Astrocyte of the cerebellum (primary cell): ENCODE results near the gene CCDC69.
"Not testable (repeated sequence)": the region's sequence is repeated elsewhere in the genome, so short reads cannot be mapped to it uniquely, and the experiment has no call there.

Experiments
- DNase-seq: peaks from one replicate; pipeline ENCODE4 v3.0.0-alpha.2; 2011; ENCODE audit warnings: low read depth
- H3K4me3 ChIP-seq: 2 replicates; pipeline ENCODE4 v1.5.1; 2011; ENCODE audit warnings: mild to moderate bottlenecking, low read depth, low read length, moderate library complexity
- in situ Hi-C: cut with HindIII; loops from 2 replicates; pipeline ENCODE4 v1.10.0; 2017; ENCODE audit warnings: low sequenced_read_pairs
- TF ChIP-seq, protein P1 (sequence below): IDR thresholded peaks from 2 replicates; pipeline ENCODE4 v1.5.1; 2012; ENCODE audit warnings: low read length, low read depth, moderate library complexity, mild to moderate bottlenecking; ENCODE audit errors: missing control alignments

The CCDC69 gene

DNA sequence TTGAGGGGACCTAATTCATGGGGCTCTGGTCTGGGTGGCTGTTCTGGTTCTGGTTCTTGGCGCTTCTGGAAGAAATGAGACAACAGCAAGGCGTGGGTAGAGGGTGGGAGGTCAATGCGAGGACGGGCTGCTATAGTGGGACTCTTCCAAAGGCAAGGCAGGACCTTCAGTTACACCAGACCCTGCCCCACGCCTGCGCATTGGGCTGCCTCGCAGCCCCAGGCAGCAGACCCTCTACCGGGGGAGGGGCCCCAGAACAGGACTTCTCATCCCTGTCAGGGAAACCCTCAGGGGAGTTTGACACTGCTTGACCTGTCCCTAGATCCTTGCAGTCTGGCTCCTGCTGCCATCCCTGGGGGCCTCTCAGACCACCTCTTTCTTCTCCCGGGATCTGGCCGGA lies 18.5 kb downstream of the CCDC69 start:
- no peak for DNase-seq
- TF ChIP-seq, protein P1, sequence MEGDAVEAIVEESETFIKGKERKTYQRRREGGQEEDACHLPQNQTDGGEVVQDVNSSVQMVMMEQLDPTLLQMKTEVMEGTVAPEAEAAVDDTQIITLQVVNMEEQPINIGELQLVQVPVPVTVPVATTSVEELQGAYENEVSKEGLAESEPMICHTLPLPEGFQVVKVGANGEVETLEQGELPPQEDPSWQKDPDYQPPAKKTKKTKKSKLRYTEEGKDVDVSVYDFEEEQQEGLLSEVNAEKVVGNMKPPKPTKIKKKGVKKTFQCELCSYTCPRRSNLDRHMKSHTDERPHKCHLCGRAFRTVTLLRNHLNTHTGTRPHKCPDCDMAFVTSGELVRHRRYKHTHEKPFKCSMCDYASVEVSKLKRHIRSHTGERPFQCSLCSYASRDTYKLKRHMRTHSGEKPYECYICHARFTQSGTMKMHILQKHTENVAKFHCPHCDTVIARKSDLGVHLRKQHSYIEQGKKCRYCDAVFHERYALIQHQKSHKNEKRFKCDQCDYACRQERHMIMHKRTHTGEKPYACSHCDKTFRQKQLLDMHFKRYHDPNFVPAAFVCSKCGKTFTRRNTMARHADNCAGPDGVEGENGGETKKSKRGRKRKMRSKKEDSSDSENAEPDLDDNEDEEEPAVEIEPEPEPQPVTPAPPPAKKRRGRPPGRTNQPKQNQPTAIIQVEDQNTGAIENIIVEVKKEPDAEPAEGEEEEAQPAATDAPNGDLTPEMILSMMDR, result no peak
- in situ Hi-C loops, result no loop called here
- no peak overlapping the region for H3K4me3 ChIP-seq

GRCh38 chr5:151204051-151204450 lies 19.8 kb downstream of the CCDC69 start:
- DNase-seq, result no peak
- in situ Hi-C loops, result no loop called here
- TF ChIP-seq, protein P1, result no peak
- H3K4me3 ChIP-seq, result no peak overlapping the region

- TF ChIP-seq, protein P1, result no peak
- no peak overlapping the region for H3K4me3 ChIP-seq
- no peak for DNase-seq
- in situ Hi-C loops, result no loop called here
Observed at GRCh38 chr5:151202381-151203139, 21.3 kb downstream of the CCDC69 start.

- no peak overlapping the region for H3K4me3 ChIP-seq
- no peak for DNase-seq
- TF ChIP-seq, protein P1, result no peak
- in situ Hi-C loops, result no loop called here
Observed at GRCh38 chr5:151200913-151201595, 22.8 kb downstream of the CCDC69 start.

DNA sequence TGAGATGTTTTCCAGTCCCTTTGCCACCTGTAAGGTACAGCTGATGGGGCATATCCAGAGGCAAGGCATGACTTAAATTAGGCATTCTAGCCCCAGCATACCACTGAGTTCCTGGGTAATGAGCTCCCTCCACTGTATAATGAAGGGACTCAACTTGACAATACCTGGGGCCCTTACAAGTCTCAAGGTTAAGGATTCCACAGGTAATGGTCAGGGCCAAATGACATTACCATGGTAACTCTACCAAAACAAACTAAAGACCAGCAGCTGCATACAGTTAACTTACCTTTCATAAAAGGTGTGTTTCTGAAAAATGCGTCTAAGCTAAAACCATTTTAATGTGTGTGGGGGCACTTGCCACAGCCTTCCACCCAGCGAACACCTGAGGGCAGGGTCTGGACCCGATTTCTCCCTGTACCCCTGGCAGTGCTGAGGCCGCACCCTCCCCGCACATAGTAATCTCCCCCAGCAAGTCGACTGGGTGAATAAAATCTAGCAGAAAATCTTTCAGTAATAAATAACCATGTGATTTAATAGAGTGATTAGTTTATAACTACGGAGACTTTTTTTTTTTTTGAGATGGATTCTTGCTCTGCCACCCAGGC lies 24.2 kb downstream of the CCDC69 start:
- TF ChIP-seq, protein P1, result no peak
- no peak for DNase-seq
- in situ Hi-C loops, result no loop called here

GRCh38 chr5:151198861-151199260 lies 25.0 kb downstream of the CCDC69 start:
- no peak overlapping the region for H3K4me3 ChIP-seq
- in situ Hi-C loops, result no loop called here
- DNase-seq, result no peak
- TF ChIP-seq, protein P1, result no peak

More for the DNA sequence above, 24.2 kb downstream of the CCDC69 start:
- H3K4me3 ChIP-seq, result no peak overlapping the region

- DNase-seq, in situ Hi-C loops, H3K4me3 ChIP-seq: not testable (repeated sequence)
Observed at GRCh38 chr5:151197291-151197600, 26.6 kb downstream of the CCDC69 start.
